Measurements from ENCODE around the gene MYOCOS.

DNA sequence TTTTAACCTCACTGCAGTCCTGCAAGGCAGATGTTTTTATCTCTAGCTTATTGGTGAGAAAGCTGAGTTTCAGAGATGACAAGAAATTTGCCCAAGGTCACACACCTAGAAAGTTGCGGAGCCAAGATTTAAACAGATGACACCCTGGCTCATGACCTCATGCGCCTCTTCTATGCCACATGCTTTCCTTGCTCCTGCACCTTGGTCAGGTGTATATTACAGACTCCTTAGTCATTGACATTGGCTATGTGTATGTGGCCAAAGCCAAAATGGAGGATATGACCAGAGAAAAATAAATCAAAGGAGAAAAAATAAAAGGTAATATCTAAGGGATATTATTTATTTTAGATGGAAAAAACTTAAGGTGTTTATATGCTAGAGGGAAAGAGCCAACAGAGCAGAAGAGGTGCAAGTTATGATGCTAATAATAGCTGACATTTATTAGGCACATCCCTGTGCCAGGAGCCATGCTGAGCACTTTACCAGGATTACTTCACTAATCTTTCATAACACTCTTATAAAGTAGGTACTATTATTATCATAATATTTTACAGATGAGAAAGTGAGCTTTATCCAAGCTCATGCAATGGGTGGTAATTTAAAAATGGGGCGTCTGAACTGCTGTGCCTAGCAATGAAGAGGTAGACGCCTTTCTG is 44.2 kb downstream of the MYOCOS start:
- TF ChIP-seq, protein P1, sequence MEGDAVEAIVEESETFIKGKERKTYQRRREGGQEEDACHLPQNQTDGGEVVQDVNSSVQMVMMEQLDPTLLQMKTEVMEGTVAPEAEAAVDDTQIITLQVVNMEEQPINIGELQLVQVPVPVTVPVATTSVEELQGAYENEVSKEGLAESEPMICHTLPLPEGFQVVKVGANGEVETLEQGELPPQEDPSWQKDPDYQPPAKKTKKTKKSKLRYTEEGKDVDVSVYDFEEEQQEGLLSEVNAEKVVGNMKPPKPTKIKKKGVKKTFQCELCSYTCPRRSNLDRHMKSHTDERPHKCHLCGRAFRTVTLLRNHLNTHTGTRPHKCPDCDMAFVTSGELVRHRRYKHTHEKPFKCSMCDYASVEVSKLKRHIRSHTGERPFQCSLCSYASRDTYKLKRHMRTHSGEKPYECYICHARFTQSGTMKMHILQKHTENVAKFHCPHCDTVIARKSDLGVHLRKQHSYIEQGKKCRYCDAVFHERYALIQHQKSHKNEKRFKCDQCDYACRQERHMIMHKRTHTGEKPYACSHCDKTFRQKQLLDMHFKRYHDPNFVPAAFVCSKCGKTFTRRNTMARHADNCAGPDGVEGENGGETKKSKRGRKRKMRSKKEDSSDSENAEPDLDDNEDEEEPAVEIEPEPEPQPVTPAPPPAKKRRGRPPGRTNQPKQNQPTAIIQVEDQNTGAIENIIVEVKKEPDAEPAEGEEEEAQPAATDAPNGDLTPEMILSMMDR (IDR thresholded peaks at IDR 0.05): no peak
- TF ChIP-seq PHF8 (IDR thresholded peaks at IDR 0.05; ENCODE audit: borderline replicate concordance, low read depth): no peak

All from A549 (cell line).